ENCODE measurements around the gene ATG4B. TPM values are rescaled to one million over a fixed set of nuclear protein-coding genes. Genes with fewer than 3 reads are reported as not detected.

ATG4B gene
- total RNA-seq, 3 donors from 2014 or later = 47.7 to 71.1 (median 64.2) TPM

DNA sequence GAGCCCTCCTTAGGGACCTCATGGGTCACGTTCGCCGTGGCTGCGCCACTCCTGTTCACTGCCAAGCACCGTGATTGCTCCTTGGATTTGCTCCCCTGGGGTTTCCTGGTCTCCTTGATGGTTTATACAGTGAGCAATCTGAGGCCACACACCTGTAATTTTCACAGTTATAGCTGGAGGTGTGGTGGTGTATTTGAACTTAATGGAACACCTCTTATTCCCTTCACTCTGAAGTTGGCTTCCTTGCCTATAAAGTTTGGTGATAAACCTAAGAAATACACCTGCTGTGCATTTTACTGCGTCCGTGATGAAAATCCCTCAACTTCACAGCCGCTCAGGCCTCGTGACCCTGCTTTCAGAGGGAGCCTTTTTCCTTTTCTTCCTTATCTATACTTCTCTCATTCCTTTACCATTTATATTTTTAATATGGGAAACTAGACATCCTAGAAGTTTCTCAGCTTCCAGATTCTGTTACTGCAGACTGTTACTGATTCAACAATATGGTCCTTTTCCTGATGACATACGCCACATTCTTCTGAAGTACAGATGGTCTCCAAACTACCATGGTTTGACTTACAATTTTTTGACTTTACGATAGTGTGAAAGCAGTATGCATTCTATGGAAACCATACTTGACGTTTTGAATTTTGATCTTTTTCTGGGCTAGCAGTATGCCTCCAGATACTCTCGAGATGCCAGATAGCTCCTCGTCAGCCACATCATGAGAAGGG, 8.6 kb downstream of the ATG4B start:
- Histone ChIP-seq H3K4me3 (no peak overlapping the region), H3K36me3 (no peaks in the 10 kb centered on the region), H3K27ac (no peak overlapping the region), H3K9me3 (no peaks in the 10 kb centered on the region), H3K27me3 (no peaks in the 10 kb centered on the region), H3K4me1 (no peaks in the 10 kb centered on the region)
- no peak for DNase-seq (ENCODE audit: low spot score in 2 of 2)
- intact Hi-C loops (cut with DNase I; ENCODE audit: low total_unique reads) = no loop called here
- TF ChIP-seq, protein P1, sequence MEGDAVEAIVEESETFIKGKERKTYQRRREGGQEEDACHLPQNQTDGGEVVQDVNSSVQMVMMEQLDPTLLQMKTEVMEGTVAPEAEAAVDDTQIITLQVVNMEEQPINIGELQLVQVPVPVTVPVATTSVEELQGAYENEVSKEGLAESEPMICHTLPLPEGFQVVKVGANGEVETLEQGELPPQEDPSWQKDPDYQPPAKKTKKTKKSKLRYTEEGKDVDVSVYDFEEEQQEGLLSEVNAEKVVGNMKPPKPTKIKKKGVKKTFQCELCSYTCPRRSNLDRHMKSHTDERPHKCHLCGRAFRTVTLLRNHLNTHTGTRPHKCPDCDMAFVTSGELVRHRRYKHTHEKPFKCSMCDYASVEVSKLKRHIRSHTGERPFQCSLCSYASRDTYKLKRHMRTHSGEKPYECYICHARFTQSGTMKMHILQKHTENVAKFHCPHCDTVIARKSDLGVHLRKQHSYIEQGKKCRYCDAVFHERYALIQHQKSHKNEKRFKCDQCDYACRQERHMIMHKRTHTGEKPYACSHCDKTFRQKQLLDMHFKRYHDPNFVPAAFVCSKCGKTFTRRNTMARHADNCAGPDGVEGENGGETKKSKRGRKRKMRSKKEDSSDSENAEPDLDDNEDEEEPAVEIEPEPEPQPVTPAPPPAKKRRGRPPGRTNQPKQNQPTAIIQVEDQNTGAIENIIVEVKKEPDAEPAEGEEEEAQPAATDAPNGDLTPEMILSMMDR (IDR thresholded peaks at IDR 0.05) = no peak
- TF ChIP-seq POLR2AphosphoS5 (IDR thresholded peaks at IDR 0.05) = no peak
- TF ChIP-seq POLR2A (IDR thresholded peaks at IDR 0.05) = no peak

DNA sequence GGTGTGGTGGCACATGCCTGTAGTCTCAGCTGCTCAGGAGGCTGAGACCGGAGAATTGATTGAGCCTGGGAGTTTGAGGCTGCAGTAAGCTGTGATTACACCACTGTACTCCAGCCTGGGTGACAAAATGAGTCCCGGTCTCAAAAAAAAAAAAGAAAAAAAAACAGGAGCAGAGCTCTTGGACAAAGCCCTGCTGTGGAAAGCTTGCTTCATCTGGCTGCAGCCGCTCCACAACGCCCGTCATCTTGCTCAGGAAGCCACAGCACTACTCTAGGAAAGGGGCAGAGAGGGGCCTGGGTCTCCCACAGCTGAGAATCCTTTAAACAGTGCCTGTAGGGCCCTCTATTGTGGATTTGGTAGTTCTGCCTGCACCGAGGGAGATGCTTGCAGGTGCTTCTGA, 11.0 kb downstream of the ATG4B start:
- Histone ChIP-seq H3K9me3 (no peaks in the 10 kb centered on the region), H3K27ac (no peak overlapping the region), H3K4me3 (no peak overlapping the region), H3K27me3 (no peaks in the 10 kb centered on the region), H3K4me1 (no peaks in the 10 kb centered on the region), H3K36me3 (no peaks in the 10 kb centered on the region)
- TF ChIP-seq POLR2AphosphoS5 (IDR thresholded peaks at IDR 0.05) = no peak
- TF ChIP-seq, protein P1 (IDR thresholded peaks at IDR 0.05) = no peak
- TF ChIP-seq POLR2A (IDR thresholded peaks at IDR 0.05) = no peak
- intact Hi-C loops (cut with DNase I; ENCODE audit: low total_unique reads) = no loop called here
- no peak for DNase-seq (ENCODE audit: low spot score in 2 of 2)

DNA sequence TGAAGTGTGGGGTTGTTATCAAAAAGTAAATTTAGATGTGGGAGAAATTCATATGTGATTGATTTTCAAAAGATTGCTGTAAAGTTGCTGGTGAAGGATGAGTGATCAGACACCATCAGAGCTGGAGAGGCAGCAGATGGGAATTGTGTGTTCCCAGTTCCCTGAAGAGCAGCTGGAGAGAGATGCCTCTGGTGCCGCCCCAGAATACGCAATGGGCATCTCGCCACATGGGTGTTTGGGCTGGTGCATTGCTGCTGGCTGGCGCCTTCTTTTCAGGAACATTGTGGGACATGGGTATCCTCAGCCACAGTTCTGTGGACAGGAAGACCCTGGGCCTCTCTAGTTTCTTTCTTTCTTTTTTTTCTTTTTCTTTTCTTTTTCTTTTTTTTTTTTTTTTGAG, 11.9 kb downstream of the ATG4B start:
- Histone ChIP-seq H3K4me1 (no peaks in the 10 kb centered on the region), H3K4me3 (no peak overlapping the region), H3K9me3 (no peaks in the 10 kb centered on the region), H3K36me3 (no peaks in the 10 kb centered on the region), H3K27me3 (no peaks in the 10 kb centered on the region), H3K27ac (no peak overlapping the region)
- TF ChIP-seq POLR2AphosphoS5 (IDR thresholded peaks at IDR 0.05) = no peak
- TF ChIP-seq, protein P1 (IDR thresholded peaks at IDR 0.05) = no peak
- no peak for TF ChIP-seq POLR2A (IDR thresholded peaks at IDR 0.05)
- intact Hi-C loops (cut with DNase I; ENCODE audit: low total_unique reads) = no loop called here
- DNase-seq (ENCODE audit: low spot score in 2 of 2) = no peak

DNA sequence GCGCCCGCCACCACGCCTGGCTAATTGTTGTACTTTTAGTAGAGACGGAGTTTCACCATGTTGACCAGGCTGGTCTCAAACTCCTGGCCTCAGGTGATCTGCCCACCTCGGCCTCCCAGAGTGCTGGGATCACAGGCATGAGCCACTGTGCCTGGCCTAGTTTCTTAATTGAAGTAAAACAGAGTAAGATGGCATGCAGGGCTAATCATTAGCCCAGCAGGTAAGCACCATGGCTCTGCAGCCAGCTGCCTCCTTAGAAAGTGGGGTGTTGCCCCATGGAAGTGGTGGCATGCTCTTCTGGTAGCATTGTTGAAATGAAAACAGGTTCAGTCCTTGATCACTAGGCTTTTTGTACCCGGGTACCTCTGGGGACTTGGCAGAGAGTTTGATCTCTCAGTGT, 12.4 kb downstream of the ATG4B start:
- H3K36me3 ChIP-seq = no peaks in the 10 kb centered on the region
- no peaks in the 10 kb centered on the region for H3K27me3 ChIP-seq
- intact Hi-C loops (cut with DNase I; ENCODE audit: low total_unique reads) = no loop called here
- H3K4me1 ChIP-seq = no peaks in the 10 kb centered on the region
- no peak overlapping the region for H3K4me3 ChIP-seq
- H3K27ac ChIP-seq = no peak overlapping the region
- DNase-seq (ENCODE audit: low spot score in 2 of 2) = no peak
- H3K9me3 ChIP-seq = no peaks in the 10 kb centered on the region
- TF ChIP-seq POLR2AphosphoS5 (IDR thresholded peaks at IDR 0.05) = no peak
- TF ChIP-seq, protein P1 (IDR thresholded peaks at IDR 0.05) = no peak
- TF ChIP-seq POLR2A (IDR thresholded peaks at IDR 0.05) = no peak

DNA sequence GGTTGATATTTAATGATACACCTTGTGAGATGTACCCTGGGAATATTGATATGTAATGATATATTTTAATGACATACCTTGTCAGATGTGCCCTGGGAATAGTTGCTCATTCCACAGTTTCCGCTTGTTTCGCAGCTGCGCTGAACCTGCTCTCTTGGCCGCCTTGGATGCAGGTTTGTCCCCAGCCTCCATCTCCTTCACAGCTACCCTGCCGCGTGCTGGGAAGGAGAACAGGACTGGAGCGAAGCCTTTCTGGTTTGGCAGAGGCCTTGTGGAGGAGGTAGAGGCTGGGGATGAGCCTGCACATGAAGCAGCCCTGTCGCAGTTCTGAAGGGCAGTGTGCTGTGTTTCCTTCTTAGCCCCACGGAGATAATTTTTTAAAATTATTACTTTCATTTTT, 14.6 kb downstream of the ATG4B start:
- Histone ChIP-seq H3K27ac (no peak overlapping the region), H3K9me3 (no peaks in the 10 kb centered on the region), H3K27me3 (no peaks in the 10 kb centered on the region), H3K36me3 (no peaks in the 10 kb centered on the region), H3K4me3 (no peak overlapping the region), H3K4me1 (no peaks in the 10 kb centered on the region)
- intact Hi-C loops (cut with DNase I; ENCODE audit: low total_unique reads) = no loop called here
- no peak for DNase-seq (ENCODE audit: low spot score in 2 of 2)
- TF ChIP-seq, protein P1 (IDR thresholded peaks at IDR 0.05) = no peak
- no peak for TF ChIP-seq POLR2AphosphoS5 (IDR thresholded peaks at IDR 0.05)
- no peak for TF ChIP-seq POLR2A (IDR thresholded peaks at IDR 0.05)
